ENCODE measurements around the gene NINL. TPM values are rescaled to one million over a fixed set of nuclear protein-coding genes. Genes with fewer than 3 reads are reported as not detected.

Gene NINL
- total and polyA plus RNA-seq, 4 donors: 1.9 to 3.6 (median 2.8) TPM

GRCh38 chr20:25485872-25486271 is 99.5 kb downstream of the NINL start:
- Histone ChIP-seq H3K4me3 (ENCODE audit: low read depth in 1 of 3, low read length in 3 of 3) (no peak overlapping the region), H3K9ac (ENCODE audit: low read depth in 1 of 2, low read length in 2 of 2) (no peak overlapping the region), H3K36me3 (ENCODE audit: control insufficient read depth in 4 of 4, insufficient read depth in 3 of 4, low read depth in 1 of 4, low read length in 3 of 4) (peaks cover 0 to 32% (median 8%) of the 10 kb centered on the region in 4 donors), H3K9me3 (ENCODE audit: control insufficient read depth in 4 of 4, low read length in 3 of 4) (no peaks in the 10 kb centered on the region), H3K27me3 (ENCODE audit: control insufficient read depth in 4 of 4, insufficient read depth in 4 of 4, low read length in 3 of 4) (no peaks in the 10 kb centered on the region), H3K4me1 (ENCODE audit: control insufficient read depth in 4 of 4, insufficient read depth in 4 of 4, low read length in 3 of 4) (no peaks in the 10 kb centered on the region), H3K27ac (ENCODE audit: low read depth in 1 of 2, low read length in 2 of 2) (no peak overlapping the region)
- WGBS: 83% methylated on average over 2 of the region's 2 CpGs
- no peak for TF ChIP-seq TAF1 (conservative IDR thresholded peaks at IDR 0.05)
- TF ChIP-seq NR2F2 (IDR thresholded peaks at IDR 0.05): no peak
- TF ChIP-seq EGR1 (IDR thresholded peaks at IDR 0.05; ENCODE audit: low read depth in 2 of 2): no peak
- TF ChIP-seq JUND (IDR thresholded peaks at IDR 0.05): no peak
- TF ChIP-seq FOXA2 (IDR thresholded peaks at IDR 0.05): no peak
- TF ChIP-seq FOXA1 (IDR thresholded peaks at IDR 0.05): no peak
- no peak for TF ChIP-seq MAX (IDR thresholded peaks at IDR 0.05)
- no peak for TF ChIP-seq ATF3 (IDR thresholded peaks at IDR 0.05)
- no peak for TF ChIP-seq RAD21 (IDR thresholded peaks at IDR 0.05)
- no peak for TF ChIP-seq RXRA (IDR thresholded peaks at IDR 0.05)
- TF ChIP-seq CTCF (IDR thresholded peaks at IDR 0.05; ENCODE audit: low read depth, low read length, missing input control): no peak
- no peak for TF ChIP-seq HNF4A (conservative IDR thresholded peaks at IDR 0.05)
- TF ChIP-seq ZBTB33 (IDR thresholded peaks at IDR 0.05): no peak
- TF ChIP-seq HNF4G (IDR thresholded peaks at IDR 0.05): no peak
- no peak for TF ChIP-seq REST (IDR thresholded peaks at IDR 0.05)
- TF ChIP-seq YY1 (IDR thresholded peaks at IDR 0.05): no peak
- no peak for TF ChIP-seq SP1 (IDR thresholded peaks at IDR 0.05)
- DNase-seq (ENCODE audit: low spot score): no peak

Measured in liver (tissue), 9 donors.